HEK293 (cell line): ENCODE data around the gene RPEL1.
A peak's percentile ranks its signal among the peaks of the same experiment; 100 is the strongest.

Experiments used
- CTCF ChIA-PET: fragments of 350-600 bp; formaldehyde crosslinking; extraction: SDS; loops from one replicate; lab custom pipeline; 2021; ENCODE audit warnings: antibody characterized with exemption; lab: Yijun Ruan, JAX
- POLR2A ChIA-PET: fragments of 300-600 bp; formaldehyde crosslinking; extraction: SDS; loops from one replicate; lab custom pipeline; 2020; ENCODE audit warnings: antibody characterized with exemption, inconsistent platforms; lab: Yijun Ruan, JAX
- H3K27ac ChIP-seq: fragments of 200-500 bp; sonication (Bioruptor generic); 2 replicates; pipeline ENCODE4 v1.5.1; 2014; ENCODE audit warnings: low read depth, low read length, control low read depth, inconsistent platforms; ENCODE audit errors: extremely low read depth
- H3K36me3 ChIP-seq, 2 experiments: fragments of 200-500 bp in 1 of 2; sonication (Bioruptor generic) in 1 of 2; 1 replicate in 1 of 2; 2 replicates in 1 of 2; pipeline ENCODE4 v1.5.1; 2014 to 2017; ENCODE audit warnings: inconsistent platforms in 2 of 2, low read length in 2 of 2; ENCODE audit not compliant: control insufficient read depth in 2 of 2, insufficient read depth in 1 of 2
- H3K4me1 ChIP-seq: fragments of 200-500 bp; sonication (Bioruptor generic); 2 replicates; pipeline ENCODE4 v1.5.1; 2014; ENCODE audit warnings: mild to moderate bottlenecking, low read length, inconsistent platforms; ENCODE audit not compliant: control insufficient read depth, insufficient read depth
- H3K4me3 ChIP-seq: 2 replicates; pipeline ENCODE4 v1.5.1; 2011; ENCODE audit warnings: low read depth, mild to moderate bottlenecking, control low read depth, low read length, moderate library complexity
- H3K9me3 ChIP-seq: fragments of 200-500 bp; sonication (Bioruptor generic); 2 replicates; pipeline ENCODE4 v1.5.1; 2014; ENCODE audit warnings: low read depth, low read length, inconsistent platforms; ENCODE audit not compliant: control insufficient read depth, insufficient read depth
- BCL11B ChIP-seq: fragments of 450-650 bp; formaldehyde crosslinking; IDR thresholded peaks from 2 replicates; pipeline ENCODE4 v1.5.1; 2016; ENCODE audit warnings: low read depth, missing biosample characterization, missing genetic modification characterization
- HOXC10 ChIP-seq: sonication (generic); formaldehyde crosslinking; IDR thresholded peaks from 2 replicates; pipeline ENCODE4 v1.8.1; 2023; ENCODE audit warnings: mild to moderate bottlenecking, missing genetic modification reagents
- SCRT1 ChIP-seq: fragments of 450-650 bp; formaldehyde crosslinking; IDR thresholded peaks from 2 replicates; pipeline ENCODE4 v1.5.1; 2016; ENCODE audit warnings: missing biosample characterization, missing genetic modification characterization, borderline replicate concordance
- SCRT2 ChIP-seq: fragments of 450-650 bp; formaldehyde crosslinking; IDR thresholded peaks from 2 replicates; pipeline ENCODE4 v1.5.1; 2016; ENCODE audit warnings: missing biosample characterization, missing genetic modification characterization
- ZBTB21 ChIP-seq: fragments of 450-650 bp; formaldehyde crosslinking; IDR thresholded peaks from 2 replicates; pipeline ENCODE4 v1.5.1; 2017; ENCODE audit warnings: missing biosample characterization, missing genetic modification characterization
- ZBTB26 ChIP-seq: fragments of 450-650 bp; formaldehyde crosslinking; optimal IDR thresholded peaks from 2 replicates; pipeline ENCODE3; 2016; ENCODE audit warnings: missing biosample characterization, mild to moderate bottlenecking, missing genetic modification characterization
- ZNF121 ChIP-seq: fragments of 450-650 bp; formaldehyde crosslinking; IDR thresholded peaks from 2 replicates; pipeline ENCODE4 v1.5.1; 2016; ENCODE audit warnings: missing biosample characterization, missing genetic modification characterization
- ZNF138 ChIP-seq: fragments of 450-650 bp; formaldehyde crosslinking; IDR thresholded peaks from 2 replicates; pipeline ENCODE4 v1.5.1; 2016; ENCODE audit warnings: missing biosample characterization, missing genetic modification characterization, borderline replicate concordance
- ZNF146 ChIP-seq: fragments of 450-650 bp; formaldehyde crosslinking; IDR thresholded peaks from 2 replicates; pipeline ENCODE4 v1.5.1; 2016; ENCODE audit warnings: missing biosample characterization, missing genetic modification characterization
- ZNF26 ChIP-seq: fragments of 450-650 bp; formaldehyde crosslinking; IDR thresholded peaks from 2 replicates; pipeline ENCODE4 v1.5.1; 2016; ENCODE audit warnings: missing biosample characterization, missing genetic modification characterization
- ZNF274 ChIP-seq, 2 experiments: fragments of 200-500 bp in 1 of 2; fragments of 450-650 bp in 1 of 2; sonication (Bioruptor generic) in 1 of 2; formaldehyde crosslinking in 1 of 2; IDR thresholded peaks; 2 replicates each; pipeline versions ENCODE4 v1.5.1 to v1.6.1; 2014 to 2016; ENCODE audit warnings: borderline replicate concordance in 1 of 2, inconsistent platforms in 1 of 2, low read length in 1 of 2, missing biosample characterization in 1 of 2, missing genetic modification characterization in 1 of 2
- ZNF324 ChIP-seq: fragments of 450-650 bp; formaldehyde crosslinking; IDR thresholded peaks from 2 replicates; pipeline ENCODE4 v1.5.1; 2016; ENCODE audit warnings: missing biosample characterization, missing genetic modification characterization
- ZNF433 ChIP-seq: fragments of 450-650 bp; formaldehyde crosslinking; IDR thresholded peaks from 2 replicates; pipeline ENCODE4 v1.5.1; 2016; ENCODE audit warnings: missing biosample characterization, missing genetic modification characterization, low read depth
- ZNF521 ChIP-seq: fragments of 450-650 bp; formaldehyde crosslinking; IDR thresholded peaks from 2 replicates; pipeline ENCODE4 v1.5.1; 2017; ENCODE audit warnings: missing biosample characterization, mild to moderate bottlenecking, missing genetic modification characterization
- ZNF692 ChIP-seq: fragments of 450-650 bp; formaldehyde crosslinking; IDR thresholded peaks from 2 replicates; pipeline ENCODE4 v1.5.1; 2016; ENCODE audit warnings: missing biosample characterization, missing genetic modification characterization
- ZNF830 ChIP-seq: fragments of 450-650 bp; IDR thresholded peaks from 2 replicates; pipeline ENCODE4 v1.5.0; 2018; ENCODE audit warnings: missing biosample characterization, missing genetic modification characterization, low read depth, mild to moderate bottlenecking, moderate library complexity
- TF ChIP-seq, protein P1 (sequence below): fragments of 450-650 bp; IDR thresholded peaks from 2 replicates; pipeline ENCODE4 v1.5.1; 2018; ENCODE audit warnings: missing biosample characterization, mild to moderate bottlenecking, missing genetic modification characterization

The RPEL1 gene

DNA sequence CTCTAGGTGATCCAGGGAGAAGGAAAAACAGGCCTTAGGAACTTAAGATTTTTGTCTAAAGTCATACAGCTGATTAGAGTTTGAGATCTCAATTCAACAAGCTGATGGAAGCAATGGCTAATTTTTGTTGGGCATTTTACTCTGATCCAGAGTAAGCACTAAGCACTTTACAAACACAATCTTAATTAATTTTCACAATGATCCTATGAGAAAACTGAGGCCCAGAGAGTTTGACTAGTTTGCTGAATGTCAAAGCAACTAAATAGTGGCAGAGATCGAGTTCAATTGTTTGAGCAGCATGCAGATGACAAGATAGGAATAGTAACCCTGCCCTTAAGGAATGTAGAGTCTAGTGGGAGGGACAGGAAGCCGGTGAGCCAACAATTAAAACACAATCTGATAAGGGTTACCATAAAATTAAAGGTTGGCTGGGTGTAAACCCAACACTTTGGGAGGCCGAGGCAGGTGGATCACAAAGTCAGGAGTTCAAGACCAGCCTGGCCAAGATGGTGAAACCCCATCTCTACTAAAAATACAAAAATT is 13.5 kb upstream of the RPEL1 start:
- Histone ChIP-seq H3K4me1 (no peaks in the 10 kb centered on the region), H3K9me3 (no peaks in the 10 kb centered on the region), H3K36me3 (no peaks in the 10 kb centered on the region)
- POLR2A ChIA-PET: interaction anchor here (2.7 kb wide), 1 partner anchor 40 kb away, joined by 18 read pairs; the partner anchor contains the start of gene NT5C2
- TF ChIP-seq SCRT2 (tag by site-specific recombination) (no peak), ZNF274 (IDR thresholded peaks at IDR 0.05; ENCODE audit: low read length) (no peak), ZNF274 (tag by site-specific recombination; IDR thresholded peaks at IDR 0.05; ENCODE audit: borderline replicate concordance) (no peak), ZNF692 (tag by site-specific recombination) (no peak), ZNF324 (no peak), ZNF146 (no peak), ZNF26 (tag by site-specific recombination) (no peak), ZNF521 (tag by site-specific recombination) (no peak), ZNF830 (tag by site-specific recombination) (no peak)
- TF ChIP-seq, protein P1, sequence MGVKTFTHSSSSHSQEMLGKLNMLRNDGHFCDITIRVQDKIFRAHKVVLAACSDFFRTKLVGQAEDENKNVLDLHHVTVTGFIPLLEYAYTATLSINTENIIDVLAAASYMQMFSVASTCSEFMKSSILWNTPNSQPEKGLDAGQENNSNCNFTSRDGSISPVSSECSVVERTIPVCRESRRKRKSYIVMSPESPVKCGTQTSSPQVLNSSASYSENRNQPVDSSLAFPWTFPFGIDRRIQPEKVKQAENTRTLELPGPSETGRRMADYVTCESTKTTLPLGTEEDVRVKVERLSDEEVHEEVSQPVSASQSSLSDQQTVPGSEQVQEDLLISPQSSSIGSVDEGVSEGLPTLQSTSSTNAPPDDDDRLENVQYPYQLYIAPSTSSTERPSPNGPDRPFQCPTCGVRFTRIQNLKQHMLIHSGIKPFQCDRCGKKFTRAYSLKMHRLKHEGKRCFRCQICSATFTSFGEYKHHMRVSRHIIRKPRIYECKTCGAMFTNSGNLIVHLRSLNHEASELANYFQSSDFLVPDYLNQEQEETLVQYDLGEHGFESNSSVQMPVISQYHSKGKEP: no peak
- TF ChIP-seq, all 188 proteins: peak for 0
- CTCF ChIA-PET: interaction anchor here (0.6 to 1.6 kb wide), 4 partner anchors 12 to 131 kb away, joined by 3 to 12 read pairs (median 4); no protein-coding TSS in a partner anchor
- Histone ChIP-seq H3K27ac (no peak overlapping the region), H3K4me3 (no peak overlapping the region)

GRCh38 chr10:103232772-103233488 is 12.8 kb upstream of the RPEL1 start:
- Histone ChIP-seq H3K4me3 (no peak overlapping the region), H3K4me1 (no peaks in the 10 kb centered on the region), H3K36me3 (no peaks in the 10 kb centered on the region), H3K9me3 (no peaks in the 10 kb centered on the region), H3K27ac (no peak overlapping the region)
- CTCF ChIA-PET: interaction anchor here (1.6 kb wide), 1 partner anchor 11 kb away, joined by 12 read pairs; no protein-coding TSS in a partner anchor
- TF ChIP-seq ZBTB21 (tag by site-specific recombination) (no peak), BCL11B (no peak), ZNF121 (tag by site-specific recombination) (peak; percentile 49; the same call in 1 of the 2 replicates)
- POLR2A ChIA-PET: interaction anchor here (0.6 kb wide), 1 partner anchor 9 kb away, joined by 3 read pairs; no protein-coding TSS in a partner anchor

- Histone ChIP-seq H3K4me3 (no peak overlapping the region), H3K27ac (no peak overlapping the region), H3K9me3 (no peaks in the 10 kb centered on the region), H3K4me1 (no peaks in the 10 kb centered on the region), H3K36me3 (no peaks in the 10 kb centered on the region)
- CTCF ChIA-PET: interaction anchor here (0.5 kb wide), 1 partner anchor 245 kb away, joined by 3 read pairs; no protein-coding TSS in a partner anchor
- TF ChIP-seq ZNF433 (tag by site-specific recombination) (no peak), SCRT1 (tag by site-specific recombination) (0 out of 2 replicates have a peak, but pooled peaks have one; percentile 5), ZNF138 (tag by site-specific recombination) (no peak), HOXC10 (CRISPR knock-in tag) (no peak), ZNF121 (tag by site-specific recombination) (peak; percentile 81), ZBTB26 (no peak)
- POLR2A ChIA-PET: no interaction called here
These were observed 9.9 kb upstream of the RPEL1 start for GRCh38 chr10:103235775-103236174.
